NCI-H345 treated with DMSO at 0.1 percent for 48 hours (cell line): ENCODE results near the gene IFNGR2.

Source experiments
- DNase-seq: peaks from one replicate; lab custom pipeline; 2025; ENCODE audit not compliant: unreplicated experiment; lab: John Stamatoyannopoulos, UW

IFNGR2 gene

DNA sequence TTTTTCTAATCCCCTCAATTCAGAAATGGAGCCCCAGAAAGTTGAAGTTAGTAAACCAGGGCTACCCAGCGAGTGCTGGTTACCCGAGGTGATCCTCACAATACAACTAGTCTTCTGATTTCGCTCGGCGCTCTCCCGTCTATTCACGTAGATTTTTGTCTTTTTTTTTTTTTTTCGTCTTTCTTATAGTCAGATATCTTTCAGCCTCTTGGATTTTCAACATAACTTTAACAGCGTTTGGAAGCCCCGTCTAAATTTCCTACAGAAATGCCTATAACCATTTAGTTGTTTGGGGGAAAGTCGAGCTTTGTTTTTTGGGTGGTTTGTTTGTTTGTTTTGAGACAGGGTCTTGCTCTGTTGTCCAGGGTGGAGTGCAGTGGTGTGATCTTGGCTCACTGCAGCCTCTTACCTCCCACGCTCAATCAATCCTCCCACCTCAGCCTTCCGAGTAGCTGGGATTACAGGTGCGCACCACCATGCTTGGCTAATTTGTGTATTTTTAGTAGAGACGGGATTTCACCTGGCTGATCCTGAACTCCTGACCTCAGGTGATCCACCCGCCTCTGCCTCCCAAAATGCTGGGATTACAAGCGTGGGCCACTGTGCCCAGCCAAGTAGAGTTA lies 77.4 kb downstream of the IFNGR2 start:
- no peak for DNase-seq

DNA sequence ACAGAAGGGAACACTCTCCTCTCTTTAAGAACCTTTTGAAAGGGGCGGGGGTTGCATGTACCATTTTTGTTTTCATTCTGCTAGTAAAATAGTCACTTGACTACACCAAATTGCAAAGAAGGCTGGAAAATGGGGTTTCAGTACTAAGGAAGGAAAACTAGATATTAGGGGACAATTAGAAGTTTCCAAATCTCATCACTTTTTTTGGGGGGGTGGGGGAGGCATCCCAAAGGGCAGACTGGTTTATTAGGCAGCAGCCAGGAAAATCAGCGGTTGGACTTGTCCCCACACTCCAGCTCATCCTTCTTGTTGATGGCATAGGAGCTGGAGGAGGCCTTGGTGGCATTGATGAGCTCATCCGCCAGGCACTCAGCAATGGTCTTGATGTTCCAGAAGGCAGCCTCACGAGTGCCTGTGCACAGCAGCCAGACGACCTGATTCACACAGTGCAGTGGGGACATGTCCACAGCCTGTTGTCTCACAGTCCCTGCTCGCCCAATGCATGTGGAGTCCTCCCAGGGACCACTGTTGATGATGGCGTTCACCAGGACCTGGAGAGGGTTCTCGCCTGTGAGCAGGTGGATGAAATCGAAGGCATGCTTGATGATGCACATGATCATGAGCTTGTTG lies 78.2 kb downstream of the IFNGR2 start:
- no peak for DNase-seq
